Uterus (tissue), 2 donors: ENCODE results near the gene COQ6.
"Not testable (repeated sequence)": the region's sequence is repeated elsewhere in the genome, so short reads cannot be mapped to it uniquely, and the experiment has no call there.

Source experiments
- POLR2A ChIP-seq, 2 donors: fragments of 450-650 bp; IDR thresholded peaks; one replicate each; pipeline ENCODE4 v1.6.1; 2016; ENCODE audit warnings: antibody characterized with exemption in 2 of 2, mild to moderate bottlenecking in 1 of 2, moderate library complexity in 1 of 2
- TF ChIP-seq, protein P1 (sequence below), 4 experiments: fragments of 200-600 bp in 2 of 4; fragments of 450-650 bp in 2 of 4; sonication (generic) in 2 of 4; IDR thresholded peaks; one replicate each; pipeline ENCODE4 v1.5.1; 2016 to 2019; ENCODE audit warnings: antibody characterized with exemption in 4 of 4, mild to moderate bottlenecking in 2 of 4, moderate library complexity in 1 of 4

DNA sequence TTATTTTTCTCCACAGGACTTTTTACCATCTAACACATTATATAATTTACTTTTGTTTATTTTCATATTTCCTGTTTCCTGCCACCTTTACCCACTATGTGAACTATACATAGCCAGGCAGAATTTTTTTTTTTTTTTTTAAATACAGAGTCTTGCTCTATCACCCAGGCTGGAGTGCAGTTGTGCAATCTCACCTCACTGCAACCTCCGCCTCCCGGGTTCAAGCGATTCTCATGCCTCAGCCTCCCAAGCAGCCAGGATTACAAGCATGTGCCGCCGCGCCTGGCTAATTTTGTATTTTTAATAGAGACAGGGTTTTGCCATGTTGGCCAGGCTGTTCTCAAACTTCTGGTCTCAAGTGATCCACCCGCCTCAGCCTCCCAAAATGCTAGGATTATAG lies 44.8 kb downstream of the COQ6 start:
- TF ChIP-seq, protein P1, sequence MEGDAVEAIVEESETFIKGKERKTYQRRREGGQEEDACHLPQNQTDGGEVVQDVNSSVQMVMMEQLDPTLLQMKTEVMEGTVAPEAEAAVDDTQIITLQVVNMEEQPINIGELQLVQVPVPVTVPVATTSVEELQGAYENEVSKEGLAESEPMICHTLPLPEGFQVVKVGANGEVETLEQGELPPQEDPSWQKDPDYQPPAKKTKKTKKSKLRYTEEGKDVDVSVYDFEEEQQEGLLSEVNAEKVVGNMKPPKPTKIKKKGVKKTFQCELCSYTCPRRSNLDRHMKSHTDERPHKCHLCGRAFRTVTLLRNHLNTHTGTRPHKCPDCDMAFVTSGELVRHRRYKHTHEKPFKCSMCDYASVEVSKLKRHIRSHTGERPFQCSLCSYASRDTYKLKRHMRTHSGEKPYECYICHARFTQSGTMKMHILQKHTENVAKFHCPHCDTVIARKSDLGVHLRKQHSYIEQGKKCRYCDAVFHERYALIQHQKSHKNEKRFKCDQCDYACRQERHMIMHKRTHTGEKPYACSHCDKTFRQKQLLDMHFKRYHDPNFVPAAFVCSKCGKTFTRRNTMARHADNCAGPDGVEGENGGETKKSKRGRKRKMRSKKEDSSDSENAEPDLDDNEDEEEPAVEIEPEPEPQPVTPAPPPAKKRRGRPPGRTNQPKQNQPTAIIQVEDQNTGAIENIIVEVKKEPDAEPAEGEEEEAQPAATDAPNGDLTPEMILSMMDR (IDR thresholded peaks at IDR 0.05): not testable (repeated sequence)
- not testable (repeated sequence) for TF ChIP-seq POLR2A (IDR thresholded peaks at IDR 0.05)
